KOPT-K1 (cell line): ENCODE results near the gene DCST1.

Experiments
- H3K27ac ChIP-seq: fragments of 200-600 bp; sonication (generic); 2 replicates; pipeline ENCODE4 v1.5.1; 2016; ENCODE audit warnings: antibody characterized with exemption, mild to moderate bottlenecking, low read depth, low read length; ENCODE audit not compliant: poor library complexity, severe bottlenecking
- H3K36me3 ChIP-seq: fragments of 200-600 bp; sonication (generic); 2 replicates; pipeline ENCODE4 v1.5.1; 2017; ENCODE audit warnings: antibody characterized with exemption, mild to moderate bottlenecking, low read length, moderate library complexity; ENCODE audit not compliant: insufficient read depth
- H3K9me3 ChIP-seq: fragments of 200-600 bp; sonication (generic); 2 replicates; pipeline ENCODE4 v1.5.1; 2017; ENCODE audit warnings: antibody characterized with exemption, low read length, mild to moderate bottlenecking; ENCODE audit not compliant: insufficient read depth, poor library complexity, severe bottlenecking

Gene DCST1

GRCh38 chr1:154998818-154999570 lies 34.6 kb upstream of the DCST1 start:
- Histone ChIP-seq H3K9me3 (no peaks in the 10 kb centered on the region), H3K27ac (no peak overlapping the region), H3K36me3 (no peaks in the 10 kb centered on the region)

DNA sequence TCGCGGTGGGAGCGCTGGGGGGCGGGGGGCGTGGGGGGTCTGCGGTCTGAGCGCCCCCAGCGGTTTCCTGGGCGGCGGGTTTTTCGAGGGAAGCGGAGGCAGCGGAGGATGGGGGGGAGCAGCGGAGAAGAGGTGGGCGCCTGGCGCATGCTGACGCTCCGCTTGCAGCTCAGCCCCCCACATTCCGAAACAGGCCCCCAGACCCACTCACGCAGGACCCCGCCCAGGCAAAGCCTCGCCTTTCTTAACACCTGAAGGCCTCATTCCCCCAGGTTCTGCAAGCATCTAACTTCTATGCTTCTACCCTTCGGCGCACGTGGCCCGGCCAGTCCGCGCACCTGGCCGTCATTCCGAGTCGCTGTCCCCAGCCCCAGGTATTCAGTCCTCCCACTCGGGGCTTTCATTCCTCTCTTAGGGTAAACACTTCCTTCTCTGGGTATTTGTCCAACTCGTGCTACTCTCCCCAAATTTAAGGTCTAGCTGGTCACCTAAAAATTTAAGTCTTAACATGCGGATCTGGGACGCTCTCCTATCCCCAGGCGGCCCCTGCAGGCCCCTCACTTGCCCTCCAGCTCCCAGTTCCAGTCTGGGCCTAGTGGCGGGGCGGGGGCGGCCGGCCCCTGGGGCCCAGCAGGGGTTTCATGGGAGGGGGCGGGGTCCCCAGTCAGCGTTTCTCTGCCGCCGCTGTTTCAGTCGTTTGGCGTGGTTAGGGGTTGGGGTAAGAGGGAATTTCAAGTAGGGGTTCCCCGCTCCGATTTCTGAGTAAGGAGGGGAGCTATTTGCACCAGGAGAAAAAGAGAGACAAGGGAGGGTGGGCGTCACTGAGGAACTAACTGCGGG lies 33.8 kb upstream of the DCST1 start:
- H3K36me3 ChIP-seq = no peaks in the 10 kb centered on the region
- H3K9me3 ChIP-seq = no peaks in the 10 kb centered on the region
- no peak overlapping the region for H3K27ac ChIP-seq

- Histone ChIP-seq H3K9me3 (no peaks in the 10 kb centered on the region), H3K27ac (no peak overlapping the region), H3K36me3 (no peaks in the 10 kb centered on the region)
Observed at GRCh38 chr1:155000411-155000725, 33.3 kb upstream of the DCST1 start.

- H3K9me3 ChIP-seq = no peaks in the 10 kb centered on the region
- no peaks in the 10 kb centered on the region for H3K36me3 ChIP-seq
- no peak overlapping the region for H3K27ac ChIP-seq
Observed at GRCh38 chr1:155000726-155001424, 32.7 kb upstream of the DCST1 start.

DNA sequence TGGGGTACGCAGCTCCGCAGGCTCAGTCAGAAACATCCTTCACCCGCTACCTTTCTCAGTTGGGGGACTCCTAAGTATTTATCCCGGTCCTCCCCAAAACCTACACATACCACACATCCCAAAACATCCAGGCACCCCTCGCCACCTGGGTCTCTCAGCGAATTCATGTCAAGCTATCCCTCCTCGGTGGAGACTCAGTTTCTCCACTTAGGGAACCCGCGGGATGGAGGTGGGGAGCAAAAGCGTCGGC lies 32.3 kb upstream of the DCST1 start:
- no peak overlapping the region for H3K27ac ChIP-seq
- H3K36me3 ChIP-seq = no peaks in the 10 kb centered on the region
- no peaks in the 10 kb centered on the region for H3K9me3 ChIP-seq

- H3K9me3 ChIP-seq = no peaks in the 10 kb centered on the region
- no peak overlapping the region for H3K27ac ChIP-seq
- no peaks in the 10 kb centered on the region for H3K36me3 ChIP-seq
Observed at GRCh38 chr1:155001675-155002463, 31.8 kb upstream of the DCST1 start.

GRCh38 chr1:155002464-155003226 lies 31.0 kb upstream of the DCST1 start, which contains the start of gene ZBTB7B:
Gene ZBTB7B (plus strand): TSS chr1:155002802. CDS start chr1:155014661, 11,859 bp downstream.
- no peaks in the 10 kb centered on the region for H3K9me3 ChIP-seq
- H3K27ac ChIP-seq = no peak within 1 kb of the TSS
- H3K36me3 ChIP-seq = no peaks in the 10 kb centered on the region

DNA sequence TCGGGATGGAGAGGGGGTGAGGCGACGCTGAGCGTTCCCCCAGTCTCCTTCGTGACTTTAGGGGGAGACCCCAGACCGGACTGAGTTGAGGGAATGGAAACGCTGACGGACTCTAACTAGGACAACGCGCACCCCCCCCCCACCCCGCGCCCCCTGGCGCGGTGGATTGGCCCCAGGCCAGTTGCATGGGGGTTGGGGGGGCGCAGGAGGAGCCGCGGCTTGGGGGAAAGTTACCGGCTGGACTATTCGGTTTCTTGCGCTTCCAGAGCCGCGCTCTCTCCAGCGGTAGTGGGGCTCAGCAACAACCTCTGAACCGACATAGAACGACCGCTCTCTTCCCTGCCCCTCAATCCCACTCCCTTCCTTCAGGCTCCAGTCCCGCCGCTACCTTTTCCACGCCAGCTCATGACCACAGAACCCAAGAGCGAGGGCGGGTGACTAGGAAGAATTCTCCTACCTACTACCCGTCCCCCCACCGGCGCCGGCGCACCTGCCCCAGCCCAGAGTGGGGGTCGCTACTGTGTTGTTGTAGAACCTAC lies 30.3 kb upstream of the DCST1 start:
- H3K36me3 ChIP-seq = no peaks in the 10 kb centered on the region
- no peaks in the 10 kb centered on the region for H3K9me3 ChIP-seq
- no peak overlapping the region for H3K27ac ChIP-seq

DNA sequence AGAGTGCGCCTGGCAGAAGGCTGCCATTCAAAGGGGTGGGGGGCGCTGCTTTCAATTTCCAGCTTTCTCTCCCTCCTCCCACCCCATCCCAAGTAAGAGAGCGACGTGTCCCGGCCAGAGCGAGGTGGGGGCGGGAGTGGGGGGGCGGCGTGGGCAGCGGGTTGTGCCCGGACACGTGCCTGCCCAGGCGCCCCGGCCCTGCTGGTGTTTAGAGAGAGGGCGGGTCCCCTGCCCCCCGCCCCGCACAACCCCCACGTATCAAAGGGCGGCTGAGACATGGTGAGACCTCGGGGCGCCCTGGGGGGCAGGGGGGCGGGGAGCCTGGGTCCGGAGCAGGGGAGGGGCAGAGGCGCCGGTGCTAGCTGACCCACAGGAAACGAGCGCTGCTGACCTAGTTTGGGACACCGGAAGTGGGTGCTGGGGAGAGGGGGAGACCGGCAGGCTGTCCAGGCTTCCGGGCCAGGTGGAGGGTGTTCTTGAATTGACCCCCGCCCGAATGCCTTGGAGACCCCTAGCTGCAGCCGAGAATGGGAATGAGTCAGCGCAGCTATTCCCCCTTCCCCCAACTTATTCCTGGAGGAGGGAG lies 29.8 kb upstream of the DCST1 start:
- H3K27ac ChIP-seq = no peak overlapping the region
- H3K36me3 ChIP-seq = no peaks in the 10 kb centered on the region

GRCh38 chr1:155004352-155005075 lies 29.1 kb upstream of the DCST1 start:
- no peaks in the 10 kb centered on the region for H3K36me3 ChIP-seq
- no peaks in the 10 kb centered on the region for H3K9me3 ChIP-seq
- no peak overlapping the region for H3K27ac ChIP-seq

More for the DNA sequence above, 29.8 kb upstream of the DCST1 start:
- H3K9me3 ChIP-seq = no peaks in the 10 kb centered on the region

DNA sequence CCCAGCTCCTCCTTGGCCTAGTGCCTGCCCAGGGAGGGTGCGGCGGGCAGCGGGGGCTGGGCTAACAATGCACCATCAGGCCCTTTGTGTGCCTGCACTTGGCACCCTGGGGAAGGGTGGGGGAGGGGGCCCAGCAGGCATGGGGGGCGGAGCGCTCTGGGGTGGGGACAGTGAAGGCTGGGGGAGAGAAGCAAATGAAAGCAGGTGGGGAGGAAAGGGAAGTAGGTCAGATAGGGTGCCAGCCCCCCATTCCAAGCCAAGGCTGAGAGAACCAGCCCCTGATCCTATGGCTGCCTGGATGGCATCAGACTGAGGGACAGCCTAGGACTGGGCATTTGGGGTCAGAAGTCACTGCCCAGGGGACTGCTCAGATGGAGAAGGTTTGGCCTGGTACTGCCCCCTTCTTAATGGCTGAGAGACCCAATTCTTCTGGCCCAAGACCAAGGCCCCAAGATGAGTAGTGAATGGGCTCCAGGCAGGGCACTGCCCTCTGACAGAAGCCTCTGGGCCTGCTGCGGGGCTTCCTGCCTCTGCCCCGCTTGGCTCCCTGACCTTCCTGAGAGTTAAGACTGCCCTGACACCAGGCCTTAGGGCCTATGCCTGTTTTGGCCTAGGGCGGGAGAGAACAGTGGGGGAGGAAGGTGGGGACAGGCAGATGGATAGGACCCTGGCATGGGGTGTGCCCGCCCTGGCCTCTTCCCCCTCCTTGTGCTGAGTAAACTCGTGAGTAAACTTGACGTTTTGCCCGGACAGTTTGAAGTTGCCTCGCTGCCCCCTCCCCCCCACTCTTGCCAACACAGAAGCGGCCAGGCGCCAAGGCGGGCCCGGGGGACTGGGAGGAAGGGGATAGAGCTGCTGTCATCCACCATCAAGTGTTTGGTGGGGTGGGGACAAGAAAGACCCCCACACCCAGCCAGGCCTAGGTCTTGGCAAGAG lies 28.3 kb upstream of the DCST1 start:
- Histone ChIP-seq H3K36me3 (no peaks in the 10 kb centered on the region), H3K27ac (no peak overlapping the region), H3K9me3 (no peaks in the 10 kb centered on the region)

DNA sequence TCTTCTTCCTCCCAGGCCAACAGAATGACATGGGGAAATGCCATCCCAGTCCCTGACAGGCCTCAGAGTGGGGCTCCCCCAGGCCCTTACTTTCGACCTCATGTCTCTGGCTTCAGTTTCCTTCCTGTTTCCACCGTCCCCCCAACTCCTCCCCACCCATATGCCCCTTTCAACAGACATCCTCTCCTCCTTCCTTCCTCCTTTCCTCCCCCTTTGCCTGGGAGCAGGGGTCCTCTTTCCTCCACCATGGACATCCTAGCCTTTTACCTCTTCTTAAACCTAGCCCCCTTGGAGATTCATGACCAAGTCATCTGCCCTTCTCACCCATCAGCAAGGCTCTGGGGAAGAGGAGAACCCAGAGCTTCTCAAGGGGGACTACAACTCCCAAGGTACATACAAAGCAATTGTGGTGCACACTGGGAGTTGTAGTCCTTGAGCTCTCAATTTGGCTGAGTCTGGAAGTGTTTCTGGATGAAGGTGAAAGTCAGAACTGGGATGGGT lies 27.0 kb upstream of the DCST1 start:
- H3K36me3 ChIP-seq = no peaks in the 10 kb centered on the region
- no peaks in the 10 kb centered on the region for H3K9me3 ChIP-seq
- H3K27ac ChIP-seq = no peak overlapping the region
